C4-2B (cell line): Measurements from ENCODE around the gene FAM89B.
A peak's percentile ranks its signal among the peaks of the same experiment; 100 is the strongest.

Experiments used
- ZFX ChIP-seq: fragments of 450-650 bp; IDR thresholded peaks from 2 replicates; pipeline ENCODE4 v1.6.1; 2017
- TF ChIP-seq, protein P1 (sequence below): fragments of 450-650 bp; conservative IDR thresholded peaks from 2 replicates; pipeline ENCODE4 v1.5.1; 2017; ENCODE audit warnings: mild to moderate bottlenecking

DNA sequence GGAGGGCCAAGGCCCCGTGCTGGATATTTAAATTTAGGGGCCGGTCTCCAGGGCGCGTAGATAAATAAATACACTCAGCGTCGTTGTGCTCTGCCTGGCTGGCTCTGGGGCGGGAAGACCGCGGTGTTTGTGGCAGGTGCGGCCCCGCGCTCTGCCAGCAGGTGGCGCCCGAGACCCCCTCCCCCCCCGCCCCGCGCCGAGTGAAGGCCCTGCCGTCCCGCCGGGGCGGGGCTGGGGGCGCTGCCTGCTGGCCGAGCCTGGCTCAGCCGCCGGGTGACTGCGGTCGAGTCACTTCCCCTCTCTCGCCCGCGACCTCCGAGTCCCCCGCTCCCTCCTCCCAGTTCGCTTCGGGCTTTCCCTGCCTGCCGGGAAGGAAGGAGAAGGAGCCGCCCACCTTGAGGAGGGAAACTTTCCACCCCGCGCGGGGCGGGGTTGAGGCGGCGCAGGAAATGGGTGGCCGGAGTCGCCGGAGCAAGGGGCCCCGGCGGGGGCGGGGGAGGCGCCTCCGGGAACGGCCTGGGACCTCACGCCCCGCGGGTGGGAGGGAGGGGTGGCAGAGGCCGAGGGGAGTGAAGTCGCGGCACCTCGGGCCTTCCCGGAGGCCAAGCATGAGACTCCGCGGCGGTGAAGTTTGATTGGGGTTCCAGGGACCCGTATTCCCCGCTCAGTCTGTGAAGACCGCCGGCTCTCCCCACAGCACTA lies 1.9 kb downstream of the FAM89B start:
- TF ChIP-seq, protein P1, sequence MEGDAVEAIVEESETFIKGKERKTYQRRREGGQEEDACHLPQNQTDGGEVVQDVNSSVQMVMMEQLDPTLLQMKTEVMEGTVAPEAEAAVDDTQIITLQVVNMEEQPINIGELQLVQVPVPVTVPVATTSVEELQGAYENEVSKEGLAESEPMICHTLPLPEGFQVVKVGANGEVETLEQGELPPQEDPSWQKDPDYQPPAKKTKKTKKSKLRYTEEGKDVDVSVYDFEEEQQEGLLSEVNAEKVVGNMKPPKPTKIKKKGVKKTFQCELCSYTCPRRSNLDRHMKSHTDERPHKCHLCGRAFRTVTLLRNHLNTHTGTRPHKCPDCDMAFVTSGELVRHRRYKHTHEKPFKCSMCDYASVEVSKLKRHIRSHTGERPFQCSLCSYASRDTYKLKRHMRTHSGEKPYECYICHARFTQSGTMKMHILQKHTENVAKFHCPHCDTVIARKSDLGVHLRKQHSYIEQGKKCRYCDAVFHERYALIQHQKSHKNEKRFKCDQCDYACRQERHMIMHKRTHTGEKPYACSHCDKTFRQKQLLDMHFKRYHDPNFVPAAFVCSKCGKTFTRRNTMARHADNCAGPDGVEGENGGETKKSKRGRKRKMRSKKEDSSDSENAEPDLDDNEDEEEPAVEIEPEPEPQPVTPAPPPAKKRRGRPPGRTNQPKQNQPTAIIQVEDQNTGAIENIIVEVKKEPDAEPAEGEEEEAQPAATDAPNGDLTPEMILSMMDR = peak; percentile 99
- no peak for TF ChIP-seq ZFX
